GM21528 (cell line): Measurements from ENCODE around the gene C1QL4.
"Not testable (repeated sequence)": the region's sequence is repeated elsewhere in the genome, so short reads cannot be mapped to it uniquely, and the experiment has no call there.

Experiments
- ATAC-seq: cut with Tn5 transposase; IDR thresholded peaks from one replicate; pipeline ENCODE4 v1.9.1; 2021; ENCODE audit warnings: mild to moderate bottlenecking, moderate library complexity; ENCODE audit not compliant: unreplicated experiment, low FRiP score

The C1QL4 gene

GRCh38 chr12:49283541-49284429 lies 53.2 kb downstream of the C1QL4 start:
- no peak for ATAC-seq

DNA sequence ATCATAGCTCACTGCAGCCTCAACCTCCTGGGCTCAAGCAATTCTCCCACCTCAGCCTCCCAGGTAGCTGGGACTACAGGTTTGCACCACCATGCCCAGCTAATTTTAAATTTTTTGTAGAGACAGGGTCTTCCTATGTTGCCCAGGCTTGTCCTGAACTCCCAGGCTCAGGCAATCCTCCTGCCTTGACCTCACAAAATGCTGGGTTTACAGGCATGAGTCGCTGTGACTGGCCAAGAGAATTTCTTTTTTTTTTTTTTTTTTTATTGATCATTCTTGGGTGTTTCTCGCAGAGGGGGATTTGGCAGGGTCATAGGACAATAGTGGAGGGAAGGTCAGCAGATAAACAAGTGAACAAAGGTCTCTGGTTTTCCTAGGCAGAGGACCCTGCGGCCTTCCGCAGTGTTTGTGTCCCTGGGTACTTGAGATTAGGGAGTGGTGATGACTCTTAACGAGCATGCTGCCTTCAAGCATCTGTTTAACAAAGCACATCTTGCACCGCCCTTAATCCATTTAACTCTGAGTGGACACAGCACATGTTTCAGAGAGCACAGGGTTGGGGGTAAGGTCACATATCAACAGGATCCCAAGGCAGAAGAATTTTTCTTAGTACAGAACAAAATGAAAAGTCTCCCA lies 54.1 kb downstream of the C1QL4 start:
- not testable (repeated sequence) for ATAC-seq
